ENCODE data around the gene DDX46.

- TF ChIP-seq MAX (IDR thresholded peaks at IDR 0.05) (no peak), YY1 (IDR thresholded peaks at IDR 0.05; ENCODE audit: low read depth) (no peak), EP300 (IDR thresholded peaks at IDR 0.05; ENCODE audit: borderline replicate concordance) (no peak), TCF12 (IDR thresholded peaks at IDR 0.05; ENCODE audit: low read depth) (no peak), REST (IDR thresholded peaks at IDR 0.05; ENCODE audit: low read depth) (no peak), FOXM1 (IDR thresholded peaks at IDR 0.05; ENCODE audit: borderline replicate concordance, low read depth) (no peak), ZBTB7A (IDR thresholded peaks at IDR 0.05; ENCODE audit: low read depth) (no peak)
Observed at GRCh38 chr5:134794819-134795218, 36.2 kb downstream of the DDX46 start.
